22Rv1 (cell line): ENCODE results near the gene ATP11A.

Experiments
- CTCF ChIP-seq: fragments of 450-650 bp; IDR thresholded peaks from 2 replicates; pipeline ENCODE4 v1.5.1; 2017; ENCODE audit warnings: mild to moderate bottlenecking
- ZFX ChIP-seq: fragments of 450-650 bp; IDR thresholded peaks from 2 replicates; pipeline ENCODE4 v1.6.1; 2017; ENCODE audit warnings: antibody characterized with exemption, borderline replicate concordance

- TF ChIP-seq CTCF (peak; percentile 11; the same call in 1 of the 2 replicates), ZFX (no peak)
These were observed 59.3 kb downstream of the ATP11A start for GRCh38 chr13:112748947-112749735.
